ENCODE measurements around the gene PCDHGA2.
"Not testable (repeated sequence)": the region's sequence is repeated elsewhere in the genome, so short reads cannot be mapped to it uniquely, and the experiment has no call there.

The PCDHGA2 gene

GRCh38 chr5:141345327-141345726, 6.8 kb downstream of the PCDHGA2 start:
- FAIRE-seq, result no peak
- no peak for DNase-seq (ENCODE audit: insufficient read length, low spot score)

GRCh38 chr5:141346017-141346416, 7.5 kb downstream of the PCDHGA2 start:
- not testable (repeated sequence) for DNase-seq (ENCODE audit: insufficient read length, low spot score)

GRCh38 chr5:141349917-141350619, 11.5 kb downstream of the PCDHGA2 start, which contains the start of gene PCDHGB1:
PCDHGB1 (plus strand) TSS chr5:141350099; CDS start chr5:141350261, 162 bp downstream.
- DNase-seq (ENCODE audit: insufficient read length, low spot score), result no peak
- no peak for FAIRE-seq

More at GRCh38 chr5:141346017-141346416, 7.5 kb downstream of the PCDHGA2 start:
- FAIRE-seq, result not testable (repeated sequence)

- DNase-seq (ENCODE audit: insufficient read length, low spot score), result no peak
Measured at GRCh38 chr5:141351591-141351990, 13.0 kb downstream of the PCDHGA2 start.

GRCh38 chr5:141354900-141355469, 16.4 kb downstream of the PCDHGA2 start, which contains the start of gene PCDHGA4:
PCDHGA4 (plus strand) TSS chr5:141355021; CDS start chr5:141355108, 87 bp downstream.
- no peak for FAIRE-seq
- no peak for DNase-seq (ENCODE audit: insufficient read length, low spot score)

More at GRCh38 chr5:141351591-141351990, 13.0 kb downstream of the PCDHGA2 start:
- FAIRE-seq, result no peak

- DNase-seq (ENCODE audit: insufficient read length, low spot score), result no peak
- FAIRE-seq, result no peak
Measured at GRCh38 chr5:141355641-141356040, 17.1 kb downstream of the PCDHGA2 start.

- FAIRE-seq (no peak), DNase-seq (ENCODE audit: insufficient read length, low spot score) (no peak)
Measured at GRCh38 chr5:141356133-141356532, 17.6 kb downstream of the PCDHGA2 start.

- DNase-seq (ENCODE audit: insufficient read length, low spot score) (no peak), FAIRE-seq (no peak)
Measured at GRCh38 chr5:141356950-141357349, 18.4 kb downstream of the PCDHGA2 start.

GRCh38 chr5:141359790-141360426, 21.3 kb downstream of the PCDHGA2 start, which contains the start of gene PCDHGB2:
PCDHGB2 (plus strand) TSS chr5:141359994; CDS start chr5:141360136, 142 bp downstream.
- no peak for DNase-seq (ENCODE audit: insufficient read length, low spot score)
- FAIRE-seq, result no peak

- FAIRE-seq, result no peak
- no peak for DNase-seq (ENCODE audit: insufficient read length, low spot score)
Measured at GRCh38 chr5:141360685-141361084, 22.1 kb downstream of the PCDHGA2 start.

GRCh38 chr5:141362719-141363118, 24.2 kb downstream of the PCDHGA2 start:
- FAIRE-seq (no peak), DNase-seq (ENCODE audit: insufficient read length, low spot score) (no peak)

- no peak for FAIRE-seq
- no peak for DNase-seq (ENCODE audit: insufficient read length, low spot score)
Measured at GRCh38 chr5:141363952-141364660, 25.5 kb downstream of the PCDHGA2 start, which contains the start of gene PCDHGA5. PCDHGA5 (plus strand) TSS chr5:141364162; CDS start chr5:141364331, 169 bp downstream.

GRCh38 chr5:141366016-141366896, 27.7 kb downstream of the PCDHGA2 start:
- FAIRE-seq, result no peak
- no peak for DNase-seq (ENCODE audit: insufficient read length, low spot score)

- FAIRE-seq, result no peak
- no peak for DNase-seq (ENCODE audit: insufficient read length, low spot score)
Measured at GRCh38 chr5:141369994-141370848, 31.7 kb downstream of the PCDHGA2 start, which contains the start of gene PCDHGB3. PCDHGB3 (plus strand) TSS chr5:141370242; CDS start chr5:141370395, 153 bp downstream.

- FAIRE-seq, result no peak
- DNase-seq (ENCODE audit: insufficient read length, low spot score), result no peak
Measured at GRCh38 chr5:141371572-141372475, 33.3 kb downstream of the PCDHGA2 start.

GRCh38 chr5:141373673-141374317, 35.2 kb downstream of the PCDHGA2 start, which contains the start of gene PCDHGA6:
PCDHGA6 (plus strand) TSS chr5:141373891; CDS start chr5:141374084, 193 bp downstream.
- DNase-seq (ENCODE audit: insufficient read length, low spot score), result peak; percentile 41
- no peak for FAIRE-seq

GRCh38 chr5:141374627-141375026, 36.1 kb downstream of the PCDHGA2 start:
- FAIRE-seq (no peak), DNase-seq (ENCODE audit: insufficient read length, low spot score) (no peak)
